HCT116 (cell line): ENCODE measurements around the gene TRDN. TPM values are rescaled to one million over a fixed set of nuclear protein-coding genes. Genes with fewer than 3 reads are reported as not detected.

Source experiments
- ATAC-seq: fragments of 200-7000 bp; cut with Tn5 transposase; 2 replicates; pipeline ENCODE4 v1.9.1; 2020; ENCODE audit warnings: mild to moderate bottlenecking, moderate library complexity
- BruUV-seq: library from RNA; stranded (reverse); fragments of 400-500 nt; replicated peaks from 2 replicates; lab custom pipeline; 2021; lab: Mats Ljungman, UMichigan
- CTCF ChIA-PET: fragments of 300-600 bp; sonication (Branson Sonifier 250); formaldehyde crosslinking; loops from one replicate; lab custom pipeline; 2021; ENCODE audit warnings: antibody characterized with exemption; lab: Charles Lee
- POLR2A ChIA-PET: fragments of 300-600, 350-600 bp; sonication (Branson Sonifier 250); formaldehyde crosslinking; loops from one replicate; lab custom pipeline; 2021; ENCODE audit warnings: antibody characterized with exemption; lab: Charles Lee
- RAD21 ChIA-PET, 2 experiments: fragments of 300-600 bp; sonication (Branson Sonifier 250); formaldehyde crosslinking; loops; one replicate each; lab custom pipeline; 2023; ENCODE audit warnings: low total read pairs in 2 of 2; ENCODE audit not compliant: uncharacterized antibody in 2 of 2, unreplicated experiment in 2 of 2, low non-redundant PET in 1 of 2; lab: Charles Lee
- DNase-seq: peaks from one replicate; pipeline ENCODE4 v3.0.0-alpha.2; 2010; ENCODE audit warnings: low read depth, low spot score
- H2AFZ ChIP-seq: fragments of 200-600 bp; shearing (Covaris generic), sonication (generic); 2 replicates; pipeline ENCODE4 v1.6.1; 2017; ENCODE audit warnings: low read depth, mixed run types, mixed read lengths, antibody characterized with exemption, low read length; ENCODE audit not compliant: poor library complexity, severe bottlenecking
- H3K27ac ChIP-seq: 2 replicates; pipeline ENCODE4 v1.5.1; 2012; ENCODE audit warnings: low read depth, low read length
- H3K27me3 ChIP-seq: fragments of 200-600 bp; sonication (generic); 2 replicates; pipeline ENCODE4 v1.6.1; 2016; ENCODE audit warnings: mixed run types, low read length, mixed read lengths; ENCODE audit not compliant: insufficient read depth
- H3K36me3 ChIP-seq, 2 experiments: fragments of 200-500 bp in 1 of 2; fragments of 200-600 bp in 1 of 2; sonication (Bioruptor generic) in 1 of 2; sonication (generic) in 1 of 2; 2 replicates each; pipeline versions ENCODE4 v1.5.1 to v1.6.1; 2014 to 2016; ENCODE audit warnings: low read length in 2 of 2, inconsistent platforms in 1 of 2, mixed read lengths in 1 of 2, mixed run types in 1 of 2; ENCODE audit not compliant: insufficient read depth in 2 of 2, control insufficient read depth in 1 of 2
- H3K4me1 ChIP-seq, 2 experiments: fragments of 200-600 bp in 1 of 2; sonication (generic) in 1 of 2; 2 replicates each; pipeline versions ENCODE4 v1.5.1 to v1.6.1; 2012 to 2017; ENCODE audit warnings: low read length in 2 of 2, inconsistent platforms in 1 of 2, mild to moderate bottlenecking in 1 of 2, mixed read lengths in 1 of 2, mixed run types in 1 of 2, moderate library complexity in 1 of 2; ENCODE audit not compliant: insufficient read depth in 2 of 2, control insufficient read depth in 1 of 2
- H3K4me2 ChIP-seq: fragments of 200-600 bp; sonication (generic); 2 replicates; pipeline ENCODE4 v1.6.1; 2017; ENCODE audit warnings: mixed run types, low read length, mixed read lengths
- H3K4me3 ChIP-seq, 2 experiments: fragments of 200-600 bp in 1 of 2; sonication (generic) in 1 of 2; replicated peaks in 1 of 2; 2 replicates each; pipeline ENCODE4 v1.5.1; 2011 to 2016; ENCODE audit warnings: low read length in 2 of 2, control low read depth in 1 of 2, low read depth in 1 of 2, mild to moderate bottlenecking in 1 of 2, mixed read lengths in 1 of 2, mixed run types in 1 of 2
- H3K79me2 ChIP-seq: fragments of 200-600 bp; sonication (generic); 2 replicates; pipeline ENCODE4 v1.6.1; 2017; ENCODE audit warnings: mild to moderate bottlenecking, mixed run types, low read length, moderate library complexity, mixed read lengths; ENCODE audit not compliant: insufficient read depth
- H3K9ac ChIP-seq: fragments of 200-600 bp; sonication (generic); 2 replicates; pipeline ENCODE4 v1.6.1; 2016; ENCODE audit warnings: low read length, mixed read lengths
- H3K9me2 ChIP-seq: fragments of 200-600 bp; sonication (generic), shearing (Covaris generic); 2 replicates; pipeline ENCODE4 v1.6.1; 2017; ENCODE audit warnings: mixed run types, mild to moderate bottlenecking, moderate library complexity; ENCODE audit not compliant: insufficient read depth
- H3K9me3 ChIP-seq, 2 experiments: fragments of 200-500 bp in 1 of 2; fragments of 200-600 bp in 1 of 2; sonication (Bioruptor generic) in 1 of 2; sonication (generic) in 1 of 2; 2 replicates each; pipeline ENCODE4 v1.6.1; 2014 to 2017; ENCODE audit warnings: low read length in 2 of 2, mixed read lengths in 2 of 2, inconsistent platforms in 1 of 2, low read depth in 1 of 2, mild to moderate bottlenecking in 1 of 2, mixed run types in 1 of 2, moderate library complexity in 1 of 2; ENCODE audit not compliant: control insufficient read depth in 1 of 2, insufficient read depth in 1 of 2
- H4K20me1 ChIP-seq: fragments of 200-600 bp; sonication (generic), shearing (Covaris generic); 2 replicates; pipeline ENCODE4 v1.6.1; 2017; ENCODE audit warnings: mixed run types, mild to moderate bottlenecking, moderate library complexity; ENCODE audit not compliant: insufficient read depth
- EGR1 ChIP-seq: IDR thresholded peaks from 2 replicates; pipeline ENCODE4 v1.6.1; 2012; ENCODE audit warnings: low read depth
- EZH2 ChIP-seq: fragments of 200-600 bp; sonication (generic); IDR thresholded peaks from 2 replicates; pipeline ENCODE4 v1.6.1; 2017; ENCODE audit warnings: antibody characterized with exemption, mixed run types
- POLR2AphosphoS5 ChIP-seq: IDR thresholded peaks from 2 replicates; pipeline ENCODE4 v1.6.1; 2011; ENCODE audit warnings: mild to moderate bottlenecking, low read depth, low read length, moderate library complexity
- RAD21 ChIP-seq: IDR thresholded peaks from 2 replicates; pipeline ENCODE4 v1.6.1; 2012; ENCODE audit warnings: low read depth, mild to moderate bottlenecking
- TCF7L2 ChIP-seq: IDR thresholded peaks from 2 replicates; pipeline ENCODE4 v1.7.0; 2011; ENCODE audit warnings: borderline replicate concordance, inconsistent platforms; ENCODE audit not compliant: insufficient read depth, insufficient read length; ENCODE audit errors: extremely low read depth
- YY1 ChIP-seq: IDR thresholded peaks from 2 replicates; pipeline ENCODE4 v1.6.1; 2011; ENCODE audit warnings: low read length, low read depth, moderate library complexity, mild to moderate bottlenecking; ENCODE audit not compliant: insufficient replicate concordance; ENCODE audit errors: extremely low read depth
- ZFX ChIP-seq: fragments of 450-650 bp; IDR thresholded peaks from 2 replicates; pipeline ENCODE4 v1.6.1; 2017
- ZNF274 ChIP-seq: fragments of 200-500 bp; sonication (Bioruptor generic); IDR thresholded peaks from 2 replicates; pipeline ENCODE4 v1.6.1; 2014; ENCODE audit warnings: mild to moderate bottlenecking, low read depth, low read length, inconsistent platforms
- intact Hi-C: fragments of 100-400 bp; cut with micrococcal nuclease; formaldehyde crosslinking; loops from 2 replicates; pipeline ENCODE4 v1.10.0; 2022
- total RNA-seq: library from RNA; stranded (reverse); gene quantifications from one replicate; pipeline ENCODE4 v1.2.1, GENCODE V29; 2021; ENCODE audit not compliant: unreplicated experiment

Gene TRDN
- total RNA-seq, 1 experiment from 2014 or later: not detected

- Histone ChIP-seq H3K36me3 (no peaks in the 10 kb centered on the region), H3K9me3 (no peaks in the 10 kb centered on the region), H3K27me3 (no peaks in the 10 kb centered on the region), H3K4me3 (no peak overlapping the region), H2AFZ (no peak overlapping the region), H3K27ac (no peak overlapping the region), H3K9me2 (peaks cover 6% of the 10 kb centered on the region; the same call in 1 of the 2 replicates), H3K9ac (no peak overlapping the region), H3K79me2 (no peaks in the 10 kb centered on the region), H4K20me1 (no peaks in the 10 kb centered on the region), H3K4me2 (no peak overlapping the region), H3K4me1 (no peaks in the 10 kb centered on the region)
- ChIA-PET CTCF (no interaction called here), RAD21 (no interaction called here), POLR2A (no interaction called here)
- TF ChIP-seq POLR2AphosphoS5: no peak
- TF ChIP-seq ZNF274: no peak
- TF ChIP-seq RAD21: no peak
- no peak for TF ChIP-seq EGR1
- TF ChIP-seq TCF7L2: no peak
- no peak for TF ChIP-seq ZFX
- TF ChIP-seq EZH2: no peak
- no peak for DNase-seq
- no TSS peak for BruUV-seq
- intact Hi-C loops: no loop called here
- ATAC-seq: no peak
Observed at GRCh38 chr6:123207967-123208510, 428.7 kb downstream of the TRDN start.

- H3K79me2 ChIP-seq: no peaks in the 10 kb centered on the region
- H3K9ac ChIP-seq: no peak overlapping the region
- no peaks in the 10 kb centered on the region for H3K36me3 ChIP-seq
- no peaks in the 10 kb centered on the region for H3K4me1 ChIP-seq
- CTCF ChIA-PET: no interaction called here
- TF ChIP-seq YY1: no peak
- TF ChIP-seq, all 23 proteins: peak for 0
- intact Hi-C loops: no loop called here
- DNase-seq (no peak), ATAC-seq (no peak)
- no peak overlapping the region for H3K4me3 ChIP-seq
- RAD21 ChIA-PET: no interaction called here
- no peaks in the 10 kb centered on the region for H3K9me3 ChIP-seq
- no TSS peak for BruUV-seq
- no peak overlapping the region for H2AFZ ChIP-seq
- no peak overlapping the region for H3K27ac ChIP-seq
- no peak overlapping the region for H3K4me2 ChIP-seq
- no peaks in the 10 kb centered on the region for H3K9me2 ChIP-seq
- H3K27me3 ChIP-seq: no peaks in the 10 kb centered on the region
- H4K20me1 ChIP-seq: no peaks in the 10 kb centered on the region
- POLR2A ChIA-PET: no interaction called here
Observed at GRCh38 chr6:123203928-123204327, 432.8 kb downstream of the TRDN start.
